Neutrophil (primary cell): ENCODE data around the gene PNMT.

Experiments used
- H3K27ac ChIP-seq: fragments of 200-600 bp; sonication (generic); 2 replicates; pipeline ENCODE4 v1.5.1; 2016; ENCODE audit warnings: mild to moderate bottlenecking, moderate library complexity
- H3K27me3 ChIP-seq: fragments of 200-600 bp; sonication (generic); 2 replicates; pipeline ENCODE4 v1.6.0; 2016; ENCODE audit warnings: mild to moderate bottlenecking
- H3K36me3 ChIP-seq: fragments of 200-600 bp; sonication (generic); 2 replicates; pipeline ENCODE4 v1.5.1; 2017
- H3K4me1 ChIP-seq, 2 experiments: fragments of 200-600 bp in 1 of 2; sonication (generic) in 1 of 2; 1 replicate in 1 of 2; 2 replicates in 1 of 2; pipeline versions ENCODE4 v1.5.1 to v1.6.1; 2013 to 2016; ENCODE audit warnings: low read depth in 1 of 2, low read length in 1 of 2, mild to moderate bottlenecking in 1 of 2, moderate library complexity in 1 of 2; ENCODE audit not compliant: control insufficient read depth in 1 of 2, insufficient read depth in 1 of 2
- H3K4me3 ChIP-seq, 2 experiments: fragments of 200-600 bp in 1 of 2; sonication (generic) in 1 of 2; 1 replicate in 1 of 2; 2 replicates in 1 of 2; pipeline ENCODE4 v1.5.1; 2013 to 2016; ENCODE audit warnings: low read depth in 1 of 2, low read length in 1 of 2, mild to moderate bottlenecking in 1 of 2, moderate library complexity in 1 of 2
- H3K9me3 ChIP-seq: fragments of 200-600 bp; sonication (generic); 2 replicates; pipeline ENCODE4 v1.5.1; 2016
- TF ChIP-seq, protein P1 (sequence below): fragments of 200-600 bp; sonication (generic); IDR thresholded peaks from 2 replicates; pipeline ENCODE4 v1.5.1; 2016; ENCODE audit warnings: antibody characterized with exemption

The PNMT gene

DNA sequence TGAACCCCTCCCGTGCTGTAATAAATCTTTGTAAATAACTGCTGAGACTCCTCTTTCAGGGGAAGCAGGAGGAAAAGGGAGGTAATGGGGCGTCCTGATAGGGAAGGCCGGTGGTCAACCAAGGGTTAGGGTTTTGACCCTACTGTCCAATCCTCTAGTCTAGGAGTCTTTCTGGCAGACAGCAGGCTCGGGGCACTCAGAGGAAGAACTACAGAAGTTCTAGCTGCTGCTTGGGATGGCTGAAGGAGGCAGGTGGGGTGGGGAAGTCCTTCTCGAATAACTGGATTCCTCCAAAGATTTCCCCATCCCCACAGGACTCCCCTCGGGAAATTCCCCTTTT, 31.7 kb upstream of the PNMT start:
- peak overlapping the region; percentile 91 for H3K27ac ChIP-seq
- no peaks in the 10 kb centered on the region for H3K9me3 ChIP-seq
- no peaks in the 10 kb centered on the region for H3K27me3 ChIP-seq
- TF ChIP-seq, protein P1, sequence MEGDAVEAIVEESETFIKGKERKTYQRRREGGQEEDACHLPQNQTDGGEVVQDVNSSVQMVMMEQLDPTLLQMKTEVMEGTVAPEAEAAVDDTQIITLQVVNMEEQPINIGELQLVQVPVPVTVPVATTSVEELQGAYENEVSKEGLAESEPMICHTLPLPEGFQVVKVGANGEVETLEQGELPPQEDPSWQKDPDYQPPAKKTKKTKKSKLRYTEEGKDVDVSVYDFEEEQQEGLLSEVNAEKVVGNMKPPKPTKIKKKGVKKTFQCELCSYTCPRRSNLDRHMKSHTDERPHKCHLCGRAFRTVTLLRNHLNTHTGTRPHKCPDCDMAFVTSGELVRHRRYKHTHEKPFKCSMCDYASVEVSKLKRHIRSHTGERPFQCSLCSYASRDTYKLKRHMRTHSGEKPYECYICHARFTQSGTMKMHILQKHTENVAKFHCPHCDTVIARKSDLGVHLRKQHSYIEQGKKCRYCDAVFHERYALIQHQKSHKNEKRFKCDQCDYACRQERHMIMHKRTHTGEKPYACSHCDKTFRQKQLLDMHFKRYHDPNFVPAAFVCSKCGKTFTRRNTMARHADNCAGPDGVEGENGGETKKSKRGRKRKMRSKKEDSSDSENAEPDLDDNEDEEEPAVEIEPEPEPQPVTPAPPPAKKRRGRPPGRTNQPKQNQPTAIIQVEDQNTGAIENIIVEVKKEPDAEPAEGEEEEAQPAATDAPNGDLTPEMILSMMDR, result no peak
- peaks cover 85 to 93% of the 10 kb centered on the region in 2 experiments for H3K4me1 ChIP-seq
- H3K36me3 ChIP-seq, result no peaks in the 10 kb centered on the region
- H3K4me3 ChIP-seq, result peak overlapping the region; percentile 89 to 90

GRCh38 chr17:39636927-39637736, 31.1 kb upstream of the PNMT start, which contains the start of gene STARD3:
Gene STARD3, plus strand, starts transcription at chr17:39637144. Its CDS starts 16,388 bp downstream, at chr17:39653532.
- Histone ChIP-seq H3K27me3 (no peaks in the 10 kb centered on the region), H3K9me3 (no peaks in the 10 kb centered on the region), H3K4me1 (peaks cover 84 to 93% of the 10 kb centered on the region in 2 experiments), H3K36me3 (no peaks in the 10 kb centered on the region), H3K27ac (peak within 1 kb of the TSS; percentile 91), H3K4me3 (peak within 1 kb of the TSS; percentile 89 to 90)
- TF ChIP-seq, protein P1, result peak; percentile 63

DNA sequence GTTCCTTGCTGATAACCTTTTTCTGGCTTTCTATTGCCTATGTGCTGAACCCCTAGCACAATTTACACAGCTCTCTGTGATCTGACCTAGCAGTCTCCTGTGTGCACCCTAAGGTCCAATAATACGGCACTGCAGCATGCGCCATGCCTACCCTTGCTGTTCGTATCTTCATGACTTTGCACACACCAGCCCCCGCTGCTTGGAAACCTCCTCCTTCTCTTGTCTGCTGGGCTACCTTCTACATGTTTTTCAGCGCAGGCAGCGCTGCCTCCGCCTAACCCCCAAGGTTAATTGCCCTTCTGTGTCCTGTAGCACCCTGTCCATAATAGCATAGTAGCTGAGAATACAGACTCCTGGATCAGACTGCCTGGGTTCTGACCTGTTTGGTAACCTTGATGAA, 29.9 kb upstream of the PNMT start:
- Histone ChIP-seq H3K27ac (peak overlapping the region; percentile 91), H3K4me1 (peaks cover 81 to 83% of the 10 kb centered on the region in 2 experiments), H3K27me3 (no peaks in the 10 kb centered on the region), H3K9me3 (no peaks in the 10 kb centered on the region), H3K4me3 (peak overlapping the region; percentile 89 to 90), H3K36me3 (no peaks in the 10 kb centered on the region)
- TF ChIP-seq, protein P1, result no peak

GRCh38 chr17:39639043-39639442, 29.2 kb upstream of the PNMT start:
- TF ChIP-seq, protein P1, result no peak
- H3K4me3 ChIP-seq, result no peak overlapping the region
- no peaks in the 10 kb centered on the region for H3K9me3 ChIP-seq

GRCh38 chr17:39639566-39640458, 28.4 kb upstream of the PNMT start:
- H3K4me1 ChIP-seq, result peaks cover 66 to 69% of the 10 kb centered on the region in 2 experiments
- no peaks in the 10 kb centered on the region for H3K27me3 ChIP-seq
- no peak overlapping the region for H3K27ac ChIP-seq
- H3K4me3 ChIP-seq, result no peak overlapping the region
- no peaks in the 10 kb centered on the region for H3K36me3 ChIP-seq
- H3K9me3 ChIP-seq, result no peaks in the 10 kb centered on the region
- TF ChIP-seq, protein P1, result no peak

More at GRCh38 chr17:39639043-39639442, 29.2 kb upstream of the PNMT start:
- H3K27me3 ChIP-seq, result no peaks in the 10 kb centered on the region
- peaks cover 74 to 77% of the 10 kb centered on the region in 2 experiments for H3K4me1 ChIP-seq
- no peak overlapping the region for H3K27ac ChIP-seq
- H3K36me3 ChIP-seq, result no peaks in the 10 kb centered on the region
